ENCODE measurements around the gene IMMP2L.
A peak's percentile ranks its signal among the peaks of the same experiment; 100 is the strongest.

IMMP2L gene

DNA sequence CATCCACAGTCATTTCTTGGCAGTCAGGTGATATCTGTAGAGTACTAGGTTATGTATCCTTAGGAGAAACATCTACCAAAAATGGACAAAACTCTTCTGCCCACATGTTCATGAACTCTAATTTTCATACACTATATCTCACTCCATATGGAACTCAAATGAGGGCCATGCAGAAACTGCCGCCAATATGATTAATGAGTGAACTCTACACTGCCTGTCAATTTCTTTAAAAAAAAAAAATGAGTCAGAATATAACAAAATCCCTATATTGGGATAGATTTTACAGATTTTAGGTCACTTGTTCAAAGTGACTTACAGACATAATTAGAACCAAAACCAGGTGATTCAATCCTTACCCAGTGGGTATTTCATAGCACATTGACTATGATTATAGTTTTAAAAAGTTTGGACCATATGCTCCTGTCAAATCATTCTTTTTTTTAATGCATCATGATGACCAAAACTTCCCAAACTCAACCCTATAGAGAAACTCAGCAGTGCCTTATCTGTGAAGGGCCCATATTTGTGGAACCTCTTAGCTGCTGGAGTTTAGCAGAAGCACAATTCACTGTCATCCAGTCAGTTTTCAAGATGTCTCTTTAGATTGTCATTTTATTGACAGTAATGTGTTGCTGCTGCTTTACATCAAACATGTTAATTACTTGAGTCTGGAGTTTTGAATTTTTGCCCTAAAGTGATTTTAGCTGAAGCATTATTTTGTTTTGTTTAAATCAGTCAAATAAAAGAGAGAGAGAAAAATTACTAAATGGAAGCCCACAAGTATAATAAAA, 460.2 kb downstream of the IMMP2L start:
- no peak for DNase-seq (ENCODE audit: low read depth)

DNA sequence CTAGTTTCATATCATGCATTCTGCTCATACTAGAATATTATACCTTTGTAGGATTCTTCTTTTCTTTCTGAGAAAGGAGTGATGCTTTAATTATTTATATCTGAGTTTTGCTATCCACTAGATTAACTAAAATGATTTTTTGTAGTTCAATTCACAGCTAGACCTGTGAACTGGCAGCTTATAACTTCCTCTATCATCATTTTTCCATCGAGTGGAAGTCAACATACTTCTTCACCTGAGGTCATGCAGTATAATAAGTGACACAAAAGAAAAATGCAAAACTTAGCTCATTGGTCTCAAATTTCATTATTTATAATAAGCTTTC, 463.4 kb downstream of the IMMP2L start:
- no peak for DNase-seq (ENCODE audit: low read depth)

DNA sequence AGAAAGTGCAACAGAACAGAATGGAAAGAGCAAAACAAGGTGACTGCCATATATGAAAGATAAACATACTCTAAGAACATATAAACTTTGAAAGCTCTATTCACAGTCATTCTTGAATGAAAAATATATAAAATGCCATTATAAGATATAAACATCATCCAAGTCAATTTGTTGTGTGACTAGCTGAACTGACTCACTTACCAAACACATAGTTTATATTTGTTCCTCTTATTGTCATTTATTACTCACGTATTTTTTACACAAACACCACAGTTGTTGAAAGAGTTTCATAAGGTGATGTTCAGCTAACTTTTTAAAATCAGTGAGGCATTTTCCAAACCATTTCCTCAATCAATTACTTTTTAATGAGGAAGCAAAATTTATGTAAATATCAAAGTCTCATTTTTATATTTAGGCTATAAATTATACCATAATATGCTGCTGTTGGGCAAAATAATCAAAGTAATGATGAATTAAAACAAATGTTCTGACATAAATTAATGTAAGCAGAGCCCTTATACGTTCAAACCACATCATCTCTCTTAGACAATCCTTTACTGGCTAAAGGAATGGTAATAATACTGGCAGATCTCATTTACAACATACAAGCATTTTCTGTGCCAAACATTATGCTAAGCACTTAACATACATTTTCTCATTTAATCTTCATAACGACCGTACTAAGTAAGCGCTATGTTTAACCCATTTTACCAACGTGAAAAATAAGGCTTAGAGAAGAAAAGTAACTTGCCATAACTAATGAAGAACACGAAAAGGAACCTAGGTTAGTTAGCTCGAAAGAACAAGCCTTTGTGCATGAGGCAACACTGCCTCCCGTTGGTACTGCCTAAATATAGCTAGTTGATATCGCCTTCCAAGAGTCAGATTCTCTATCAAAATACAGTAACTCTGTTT, 464.0 kb downstream of the IMMP2L start:
- DNase-seq (ENCODE audit: low read depth), result peak; percentile 28

DNA sequence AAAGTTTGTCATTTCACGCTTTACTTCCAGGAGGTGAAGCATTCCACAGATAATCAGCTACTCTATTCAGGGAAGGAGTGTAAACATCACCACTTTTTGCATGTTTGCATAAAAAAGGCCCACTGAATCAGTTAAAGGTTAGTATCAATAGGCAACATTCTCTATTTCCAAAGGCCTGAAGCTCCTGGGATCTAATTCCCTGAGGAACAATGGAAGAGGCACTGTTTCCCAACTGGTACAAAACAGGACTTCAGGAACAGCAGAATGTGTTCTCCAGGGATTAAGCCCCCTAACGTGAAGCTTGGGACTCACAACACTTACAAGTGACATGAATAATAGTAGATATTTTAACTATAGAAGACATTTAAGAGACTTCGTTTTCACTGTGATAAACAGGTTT, 465.3 kb downstream of the IMMP2L start:
- no peak for DNase-seq (ENCODE audit: low read depth)

DNA sequence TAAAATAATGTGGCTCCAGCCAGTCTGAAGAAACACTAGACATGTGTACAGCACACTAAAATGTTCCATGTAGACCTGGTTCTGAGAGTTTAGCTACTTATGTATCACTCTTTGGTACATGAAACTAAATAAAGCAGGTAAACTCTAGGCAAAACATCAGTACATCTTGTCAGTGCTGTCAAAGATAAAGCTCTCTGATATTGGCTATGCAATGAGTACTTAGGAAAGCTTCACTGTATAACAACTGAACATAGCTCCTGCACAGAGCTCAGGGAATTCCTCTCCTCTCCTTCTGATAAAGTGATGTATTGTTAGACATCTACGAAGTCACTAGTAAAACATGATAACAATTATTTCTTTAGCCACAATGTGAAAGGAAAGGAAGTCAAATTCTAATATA, 467.9 kb downstream of the IMMP2L start:
- DNase-seq (ENCODE audit: low read depth), result no peak

DNA sequence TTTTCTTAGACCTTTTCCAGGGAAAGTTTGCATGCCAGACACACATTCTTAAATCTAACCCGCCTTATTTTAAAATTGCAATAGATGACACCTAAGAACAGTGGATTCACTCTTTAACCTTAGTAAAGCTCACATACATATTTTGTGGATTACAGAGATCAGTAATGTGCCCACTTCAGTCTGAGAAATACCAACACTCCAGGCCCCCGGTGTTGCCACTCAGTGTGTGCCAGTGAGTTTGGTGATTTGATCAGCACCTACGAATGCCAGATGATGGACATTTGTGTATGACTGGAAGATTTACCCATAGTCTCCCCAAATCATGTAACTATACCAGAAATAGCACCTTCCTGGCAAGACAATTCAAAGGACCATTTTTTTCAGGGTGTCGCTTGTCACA, 468.8 kb downstream of the IMMP2L start:
- no peak for DNase-seq (ENCODE audit: low read depth)

DNA sequence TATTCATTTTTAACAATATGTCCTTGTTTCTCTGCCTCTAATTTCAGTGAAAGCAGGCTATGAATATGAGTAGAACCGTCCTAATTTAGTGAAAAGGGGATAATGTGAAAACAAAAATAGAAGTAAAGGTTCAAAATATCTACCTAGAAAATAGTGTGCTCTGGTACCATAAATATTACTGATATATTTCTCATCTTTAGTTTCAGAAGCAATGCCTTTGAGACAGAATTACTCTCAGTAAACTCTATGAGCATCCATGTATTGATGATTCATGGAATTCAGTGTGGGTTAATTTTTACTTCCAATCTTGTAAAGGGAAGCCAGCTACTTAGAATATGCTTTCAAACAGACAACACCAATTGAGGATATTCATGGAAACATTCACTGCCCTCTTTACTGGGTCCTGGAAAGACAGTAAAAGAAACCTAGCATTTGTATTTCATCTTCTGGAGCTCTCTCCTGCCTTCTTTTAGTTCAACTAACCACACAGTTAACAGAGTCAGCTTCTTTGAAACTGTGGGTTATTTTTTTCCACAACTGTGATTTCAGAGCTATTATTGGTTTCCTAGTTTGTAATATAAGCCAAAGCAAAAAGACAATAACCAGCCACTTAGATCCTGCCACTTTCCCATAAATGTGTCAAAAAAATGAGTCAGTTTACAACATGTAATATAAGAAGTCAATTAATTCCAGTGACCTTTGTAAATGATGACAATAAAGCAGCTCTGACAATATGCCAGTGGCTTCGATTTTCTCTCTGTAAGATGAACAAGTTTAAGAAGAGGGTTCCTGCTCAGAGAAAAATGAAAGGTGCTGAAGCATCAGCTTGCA, 469.7 kb downstream of the IMMP2L start:
- DNase-seq (ENCODE audit: low read depth), result no peak

DNA sequence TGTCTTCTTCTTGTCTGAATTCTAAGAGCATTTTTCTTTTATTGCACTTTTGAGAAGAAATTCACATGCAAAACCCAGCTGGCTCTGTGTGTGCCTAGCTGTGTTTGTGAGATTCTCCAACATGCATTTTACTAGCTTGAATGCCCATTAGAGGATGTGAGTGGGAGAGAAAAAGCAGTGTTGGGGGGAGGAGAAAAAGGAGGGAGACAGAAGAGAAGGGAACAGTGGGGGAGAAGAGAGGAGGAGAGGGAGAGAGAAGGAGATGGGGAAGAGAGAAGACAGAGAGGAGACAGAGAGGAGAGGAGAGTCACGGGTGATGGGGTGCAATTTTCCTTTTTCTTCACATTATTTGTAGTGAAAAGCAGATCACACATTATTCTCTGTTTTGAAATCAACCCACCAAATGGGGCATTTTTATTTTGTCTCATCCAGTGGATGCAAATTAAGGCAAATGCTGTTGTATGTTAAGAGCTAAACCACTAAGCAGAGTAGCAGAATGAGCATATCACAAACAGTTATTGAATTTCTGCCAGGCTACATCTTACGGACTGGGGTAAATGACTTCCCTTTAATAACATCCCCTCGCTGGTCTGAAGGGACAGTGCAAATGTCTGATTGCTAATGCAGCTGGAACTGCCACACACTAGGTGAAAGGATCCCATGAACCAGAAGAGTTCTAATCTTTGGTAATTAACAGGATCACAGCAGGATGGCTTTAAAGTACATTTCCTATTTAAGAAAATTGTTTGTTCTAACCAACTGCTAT, 470.5 kb downstream of the IMMP2L start:
- no peak for DNase-seq (ENCODE audit: low read depth)

DNA sequence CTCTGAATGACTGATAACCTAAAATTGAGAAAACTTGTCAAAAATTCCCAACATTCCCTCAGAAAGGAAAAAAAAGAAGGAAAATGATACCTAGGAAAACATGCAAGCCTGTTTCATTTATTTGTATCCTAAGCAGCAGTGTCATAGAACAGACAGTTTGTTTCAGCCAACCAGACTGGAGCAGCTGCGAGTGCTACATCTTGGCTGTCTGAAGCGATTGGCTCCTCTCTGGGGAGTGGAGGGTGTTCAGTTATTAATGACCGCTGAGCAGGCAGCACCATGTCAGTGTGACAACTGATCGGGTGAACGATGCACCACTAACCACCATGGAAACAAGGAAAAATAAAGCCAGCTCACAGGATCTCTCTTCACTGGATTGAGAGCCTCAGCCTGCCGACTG, 471.4 kb downstream of the IMMP2L start, which contains the start of gene LRRN3:
TSS of gene LRRN3 (plus strand) at position 282 of the 400 bp plus-strand sequence. CDS start 31,646 bp downstream, outside the sequence.
- no peak for DNase-seq (ENCODE audit: low read depth)

DNA sequence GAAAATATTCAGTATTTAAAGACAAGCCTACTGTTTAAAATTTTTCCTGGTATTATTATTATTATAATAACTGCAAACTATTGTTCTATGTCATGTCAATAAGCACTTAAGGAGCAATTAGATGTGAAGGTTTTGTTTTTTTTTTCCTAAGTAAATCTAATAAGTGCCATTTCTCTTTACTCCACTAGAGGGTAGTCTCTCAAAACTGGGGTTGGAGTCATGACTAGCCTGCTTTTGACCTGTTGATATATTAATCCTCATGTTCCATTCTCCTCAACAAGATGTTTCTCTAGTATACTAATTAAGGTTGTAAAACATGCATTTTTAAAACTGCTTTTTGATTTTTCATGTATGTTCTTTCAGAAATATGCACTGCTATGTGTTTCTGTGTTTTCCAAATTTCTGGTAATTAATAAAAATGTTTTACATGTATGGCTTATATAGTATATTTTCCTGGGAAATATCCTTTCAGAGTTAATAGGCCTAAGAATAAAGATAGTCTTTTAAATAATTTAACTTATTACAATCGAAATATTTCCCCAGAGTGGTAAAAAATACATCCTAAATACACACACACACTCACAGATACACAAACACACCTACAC, 472.4 kb downstream of the IMMP2L start:
- no peak for DNase-seq (ENCODE audit: low read depth)

DNA sequence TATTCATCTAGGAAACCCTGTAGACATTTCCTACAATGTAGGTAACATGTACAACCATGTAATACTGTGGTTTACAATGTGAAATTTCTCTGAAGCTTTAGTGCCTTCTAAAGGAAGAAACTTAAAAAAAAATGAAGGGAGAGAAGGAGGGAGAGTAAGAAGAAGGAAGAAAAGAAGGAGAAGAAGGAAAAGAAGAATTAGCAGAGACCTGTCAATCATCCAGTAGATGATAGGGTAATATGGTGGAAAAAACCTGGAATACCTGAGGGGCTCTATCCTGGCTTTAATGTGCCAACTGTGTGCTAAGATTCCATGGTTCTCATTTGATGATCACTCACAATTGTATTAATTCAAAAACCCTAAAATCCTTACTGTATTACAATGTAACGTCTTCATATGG, 474.0 kb downstream of the IMMP2L start:
- DNase-seq (ENCODE audit: low read depth), result no peak

DNA sequence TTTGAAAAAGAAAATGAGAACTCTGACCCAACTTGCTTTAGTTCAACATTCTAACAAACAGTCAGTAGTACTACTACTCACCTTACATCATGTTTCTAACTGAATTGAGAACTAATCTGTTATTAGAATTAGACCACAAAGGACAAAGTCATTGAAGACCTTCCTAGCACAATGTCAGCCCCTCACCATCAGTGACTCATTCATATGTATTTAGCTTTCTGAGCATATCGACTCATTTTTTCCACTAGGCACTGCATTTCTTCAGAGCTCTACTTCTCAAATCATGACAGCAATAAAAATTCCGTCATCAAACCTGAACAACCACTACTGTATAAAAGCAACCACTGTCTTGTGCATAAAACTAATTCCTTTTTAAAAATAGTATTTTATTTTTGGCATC, 475.8 kb downstream of the IMMP2L start:
- no peak for DNase-seq (ENCODE audit: low read depth)

DNA sequence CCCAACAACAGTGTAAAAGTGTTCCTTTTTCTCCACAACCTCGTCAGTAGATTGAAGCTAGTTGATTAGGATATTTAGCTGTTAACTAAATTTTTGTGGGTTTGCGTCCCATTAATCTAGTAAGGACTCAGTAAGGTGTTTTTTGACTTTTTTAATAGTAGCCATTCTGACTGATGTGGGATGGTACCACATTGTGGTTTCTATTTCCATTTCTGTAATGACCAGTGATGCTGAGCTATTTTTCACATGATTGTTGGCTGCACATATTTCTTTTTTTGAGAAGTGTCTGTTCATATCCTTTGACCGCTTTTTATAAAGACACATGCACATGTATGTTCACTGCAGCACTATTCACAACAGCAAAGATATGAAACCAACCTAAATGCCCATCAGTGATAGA, 476.9 kb downstream of the IMMP2L start:
- DNase-seq (ENCODE audit: low read depth), result no peak

DNA sequence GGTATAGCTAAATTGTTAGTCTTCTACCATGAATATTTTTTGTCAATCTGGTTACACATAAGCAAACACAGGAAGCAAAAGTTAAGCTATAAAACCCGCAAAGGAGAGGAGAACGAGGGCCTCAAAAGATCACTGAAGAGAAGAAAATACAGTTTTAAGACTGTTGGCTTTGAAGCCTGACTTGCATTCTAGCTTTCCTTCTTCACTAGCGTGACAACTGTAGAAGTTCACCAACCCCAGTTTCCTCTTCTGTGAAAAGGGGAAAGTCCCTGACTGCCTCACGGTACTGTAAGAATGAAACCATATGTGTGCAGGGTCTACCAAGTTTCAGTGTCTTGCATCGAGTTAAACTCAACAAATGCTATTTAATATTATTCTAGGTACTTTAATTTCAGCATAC, 478.9 kb downstream of the IMMP2L start:
- peak; percentile 15 for DNase-seq (ENCODE audit: low read depth)

DNA sequence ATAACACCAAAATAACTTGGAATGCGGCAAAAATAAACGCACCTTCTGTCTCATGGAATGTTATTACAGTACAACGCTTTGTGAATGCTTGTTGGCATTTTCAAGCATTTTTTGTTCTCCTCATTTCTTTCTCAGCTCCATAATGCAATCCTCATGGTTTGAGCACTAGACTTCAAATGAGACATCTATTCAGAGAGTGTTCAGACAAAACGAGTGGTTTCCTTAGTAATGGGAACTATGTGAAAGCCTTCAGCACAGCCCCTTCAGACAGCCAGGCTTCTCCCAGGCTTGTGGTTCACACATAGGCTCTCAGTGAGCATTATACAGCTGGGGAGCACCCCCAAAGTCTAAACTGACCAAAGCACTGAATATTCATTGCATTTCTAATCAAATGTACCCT, 479.9 kb downstream of the IMMP2L start:
- DNase-seq (ENCODE audit: low read depth), result no peak

DNA sequence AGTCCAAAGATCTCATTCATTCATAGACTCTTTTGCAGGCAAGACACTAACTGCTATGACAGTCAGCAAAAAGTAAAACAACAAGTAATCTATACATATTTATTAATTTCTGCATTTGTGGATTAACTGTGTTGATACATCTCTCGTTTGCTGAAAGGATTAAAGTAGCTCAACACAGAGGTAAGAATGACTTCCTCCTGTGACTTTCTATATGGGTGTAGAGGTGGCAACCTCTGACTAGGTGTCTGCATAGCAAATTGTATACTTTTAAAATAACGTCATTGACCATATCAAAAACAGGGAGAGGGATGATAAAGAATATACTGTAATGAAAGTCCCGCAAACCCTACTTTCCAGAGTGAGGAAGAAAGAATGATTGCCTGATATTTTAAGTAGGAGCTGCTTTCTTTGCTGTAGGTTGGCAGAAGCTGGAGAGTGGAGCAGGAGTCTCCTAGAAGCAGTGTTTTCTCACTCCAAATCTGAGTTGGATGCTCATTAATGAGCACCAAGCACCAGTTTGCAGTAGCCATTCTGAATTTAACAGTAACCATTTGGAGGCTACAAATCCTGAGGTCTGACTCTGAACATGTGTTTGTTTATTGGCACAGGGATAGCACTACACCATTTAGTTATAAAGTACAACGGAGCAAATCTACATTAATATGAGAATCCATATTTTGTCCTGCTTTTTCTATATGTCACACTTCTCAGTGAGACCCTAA, 480.6 kb downstream of the IMMP2L start:
- no peak for DNase-seq (ENCODE audit: low read depth)

DNA sequence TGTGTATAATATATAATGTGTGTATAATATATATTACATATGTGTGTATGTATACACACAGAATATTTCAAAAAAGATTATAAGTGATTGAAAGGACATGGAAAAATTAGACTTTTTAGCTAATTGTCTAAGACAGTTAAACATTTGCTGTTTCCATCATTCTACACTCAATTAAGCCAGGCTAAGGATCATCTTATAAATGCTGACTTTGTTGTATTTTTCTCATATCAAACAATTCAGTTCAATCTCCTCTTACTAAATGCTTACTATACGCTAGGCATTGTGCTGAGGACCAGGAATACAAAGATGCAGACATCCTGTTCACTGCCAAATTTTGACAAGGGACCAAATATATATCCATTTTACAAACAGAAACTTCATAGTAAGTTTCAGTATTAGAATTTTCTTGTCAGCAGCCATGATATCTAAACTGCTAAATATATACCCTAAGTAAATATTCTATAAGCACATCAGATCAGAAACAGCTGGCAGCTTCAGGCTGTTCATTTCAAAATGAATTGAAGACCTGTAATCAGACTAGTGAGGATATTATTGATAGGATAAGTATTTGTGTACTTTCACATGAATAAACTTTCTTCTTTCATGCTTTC, 481.7 kb downstream of the IMMP2L start:
- no peak for DNase-seq (ENCODE audit: low read depth)

DNA sequence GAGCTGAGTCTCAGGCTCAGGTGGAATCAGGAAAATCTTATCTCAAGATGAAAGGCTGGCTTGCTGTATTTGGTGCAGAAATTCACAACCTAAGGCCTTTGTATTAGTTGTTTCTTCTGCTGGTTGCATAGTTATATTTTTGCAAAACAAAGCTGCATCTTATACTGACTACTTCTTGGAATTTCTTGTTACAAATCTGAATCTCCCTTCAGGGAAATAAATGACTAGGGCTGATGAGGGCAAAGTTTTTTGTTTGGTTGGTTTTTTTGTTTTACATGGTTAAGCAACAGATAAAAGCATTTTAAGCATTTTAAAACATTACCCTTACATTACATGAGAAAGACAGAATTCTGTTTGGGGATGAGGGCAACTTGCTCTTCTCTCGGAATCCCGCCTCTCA, 485.3 kb downstream of the IMMP2L start:
- DNase-seq (ENCODE audit: low read depth), result no peak

DNA sequence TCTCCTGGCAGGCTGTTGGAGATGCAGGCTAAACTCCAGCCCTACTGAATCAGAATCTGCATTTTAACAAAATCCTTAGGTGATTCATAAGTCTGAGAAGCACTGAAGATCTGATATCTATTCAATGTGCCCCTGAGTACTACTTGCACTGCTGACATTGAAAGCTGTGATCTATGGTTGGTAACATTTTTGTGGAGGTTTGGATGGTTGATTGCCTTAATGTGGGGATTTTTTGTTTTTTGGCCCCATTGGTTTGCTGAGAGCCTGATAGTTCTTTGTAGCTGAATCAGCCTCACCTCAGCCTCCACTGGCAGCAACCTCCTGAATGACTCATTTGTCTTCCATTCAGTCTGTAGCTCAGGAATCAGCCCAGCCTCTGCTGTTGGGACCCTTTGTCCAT, 486.1 kb downstream of the IMMP2L start:
- no peak for DNase-seq (ENCODE audit: low read depth)

DNA sequence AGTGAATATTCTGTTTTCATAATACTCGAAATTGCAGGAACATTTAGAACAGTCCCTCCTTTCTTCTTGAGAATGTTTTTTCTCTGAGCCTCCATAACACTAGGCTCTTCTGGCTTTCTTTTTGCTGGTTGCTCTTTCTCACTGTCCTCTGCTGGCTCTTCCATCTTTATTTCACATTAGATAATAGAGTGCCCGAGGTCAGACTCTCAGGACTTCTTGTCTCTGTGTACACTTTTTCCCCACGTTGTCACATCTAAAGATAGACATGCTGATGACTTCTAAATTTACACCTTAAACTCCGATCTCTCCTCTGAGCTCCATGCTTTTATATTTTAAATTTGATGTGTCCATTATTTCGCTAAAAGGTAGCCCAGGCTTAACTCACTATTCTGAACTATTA, 486.8 kb downstream of the IMMP2L start:
- DNase-seq (ENCODE audit: low read depth), result no peak
